Amniotic epithelial cell (primary cell): ENCODE data around the gene ATP6V1B1.
"Not testable (repeated sequence)": the region's sequence is repeated elsewhere in the genome, so short reads cannot be mapped to it uniquely, and the experiment has no call there.

Source experiments
- DNase-seq: peaks from one replicate; pipeline ENCODE4 v3.0.0-alpha.2; 2010; ENCODE audit warnings: low read depth

ATP6V1B1 gene

GRCh38 chr2:70991142-70991541 lies 55.4 kb downstream of the ATP6V1B1 start:
- no peak for DNase-seq

GRCh38 chr2:70991742-70992141 lies 56.0 kb downstream of the ATP6V1B1 start:
- DNase-seq, result no peak

- no peak for DNase-seq
Observed at GRCh38 chr2:70992945-70993853, 57.5 kb downstream of the ATP6V1B1 start.

GRCh38 chr2:70994009-70994698 lies 58.5 kb downstream of the ATP6V1B1 start:
- no peak for DNase-seq

- peak; percentile 70 for DNase-seq
Observed at GRCh38 chr2:70994699-70995425, 59.2 kb downstream of the ATP6V1B1 start, which contains the start of gene TEX261. Gene TEX261 (minus strand): TSS chr2:70994873. CDS start chr2:70994757, 116 bp downstream.

- peak; percentile 24 for DNase-seq
Observed at GRCh38 chr2:70995426-70995729, 59.7 kb downstream of the ATP6V1B1 start.

- not testable (repeated sequence) for DNase-seq
Observed at GRCh38 chr2:70998885-70999284, 63.2 kb downstream of the ATP6V1B1 start.

- DNase-seq, result no peak
Observed at GRCh38 chr2:70999362-70999761, 63.7 kb downstream of the ATP6V1B1 start.

GRCh38 chr2:70999931-71000330 lies 64.2 kb downstream of the ATP6V1B1 start:
- not testable (repeated sequence) for DNase-seq

- DNase-seq, result peak; percentile 50
Observed at GRCh38 chr2:71000780-71001591, 65.3 kb downstream of the ATP6V1B1 start.

GRCh38 chr2:71001592-71001927 lies 65.9 kb downstream of the ATP6V1B1 start:
- no peak for DNase-seq

GRCh38 chr2:71001981-71002570 lies 66.4 kb downstream of the ATP6V1B1 start:
- no peak for DNase-seq

- no peak for DNase-seq
Observed at GRCh38 chr2:71003396-71003795, 67.7 kb downstream of the ATP6V1B1 start.

- DNase-seq, result no peak
Observed at GRCh38 chr2:71003966-71004755, 68.5 kb downstream of the ATP6V1B1 start.

- no peak for DNase-seq
Observed at GRCh38 chr2:71004857-71005256, 69.2 kb downstream of the ATP6V1B1 start.

- DNase-seq, result no peak
Observed at GRCh38 chr2:71005271-71006202, 69.8 kb downstream of the ATP6V1B1 start.

- no peak for DNase-seq
Observed at GRCh38 chr2:71006323-71006722, 70.6 kb downstream of the ATP6V1B1 start.

GRCh38 chr2:71006955-71007799 lies 71.5 kb downstream of the ATP6V1B1 start:
- no peak for DNase-seq

- DNase-seq, result no peak
Observed at GRCh38 chr2:71008342-71008741, 72.6 kb downstream of the ATP6V1B1 start.
